ENCODE data around the gene NUCB1. TPM values are rescaled to one million over a fixed set of nuclear protein-coding genes. Genes with fewer than 3 reads are reported as not detected.

NUCB1 gene
- total and polyA plus RNA-seq, 9 of the 15 experiments (the other 6 are each of a cell fraction or from before 2014, with no cell fraction given): 3.1 to 153 (median 71.7) TPM

DNA sequence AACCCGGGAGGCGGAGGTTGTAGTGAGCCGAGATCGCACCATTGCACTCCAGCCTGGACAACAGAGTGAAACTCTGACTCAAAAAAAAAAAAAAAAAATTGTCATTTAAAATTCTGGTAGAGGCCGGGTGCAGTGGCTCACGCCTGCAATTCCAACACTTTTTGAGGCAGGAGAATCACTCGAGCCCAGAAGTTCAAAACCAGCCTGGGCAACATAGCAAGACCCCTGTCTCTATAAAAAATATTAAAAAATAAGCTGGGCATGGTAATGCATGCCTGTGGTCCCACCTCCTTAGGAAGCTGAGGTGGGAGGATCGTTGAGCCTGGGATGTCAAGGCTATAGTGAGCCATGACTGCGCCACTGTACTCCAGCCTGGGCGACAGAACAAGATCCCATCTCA is 6.2 kb downstream of the NUCB1 start:
- no peak overlapping the region for H3K4me3 ChIP-seq
- CTCF ChIA-PET (ENCODE audit: low intra/inter-chr PET ratio): no interaction called here
- in situ Hi-C loops (cut with MboI) (no loop called here), intact Hi-C loops (cut with micrococcal nuclease) (no loop called here)
- POLR2A ChIA-PET: interaction anchor here (0.8 to 1.3 kb wide), 4 partner anchors 10 to 32 kb away, joined by 3 to 5 read pairs (median 4); no protein-coding TSS in a partner anchor
- no peak overlapping the region for H2AFZ ChIP-seq (ENCODE audit: low read depth, low read length)
- H3K36me3 ChIP-seq (ENCODE audit: control insufficient read depth, insufficient read depth, low read length): peaks cover 74% of the 10 kb centered on the region
- TF ChIP-seq ZNF121 (CRISPR knock-in tag; conservative IDR thresholded peaks at IDR 0.05) (peak; percentile 60), RBM25 (IDR thresholded peaks at IDR 0.05; ENCODE audit: low read depth, low read length, severe bottlenecking) (peak; percentile 30), USF2 (CRISPR knock-in tag; IDR thresholded peaks at IDR 0.05) (no peak), MYNN (IDR thresholded peaks at IDR 0.05) (no peak), MYNN (CRISPR knock-in tag; IDR thresholded peaks at IDR 0.05) (no peak), CXXC5 (CRISPR knock-in tag; IDR thresholded peaks at IDR 0.05) (no peak), TAL1 (IDR thresholded peaks at IDR 0.05) (no peak), GABPA (tag; conservative IDR thresholded peaks at IDR 0.05; ENCODE audit: low read depth) (no peak), SREBF2 (CRISPR knock-in tag; IDR thresholded peaks at IDR 0.05) (no peak)
- TF ChIP-seq, protein P1, sequence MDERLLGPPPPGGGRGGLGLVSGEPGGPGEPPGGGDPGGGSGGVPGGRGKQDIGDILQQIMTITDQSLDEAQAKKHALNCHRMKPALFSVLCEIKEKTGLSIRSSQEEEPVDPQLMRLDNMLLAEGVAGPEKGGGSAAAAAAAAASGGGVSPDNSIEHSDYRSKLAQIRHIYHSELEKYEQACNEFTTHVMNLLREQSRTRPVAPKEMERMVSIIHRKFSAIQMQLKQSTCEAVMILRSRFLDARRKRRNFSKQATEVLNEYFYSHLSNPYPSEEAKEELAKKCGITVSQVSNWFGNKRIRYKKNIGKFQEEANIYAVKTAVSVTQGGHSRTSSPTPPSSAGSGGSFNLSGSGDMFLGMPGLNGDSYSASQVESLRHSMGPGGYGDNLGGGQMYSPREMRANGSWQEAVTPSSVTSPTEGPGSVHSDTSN (CRISPR knock-in tag; IDR thresholded peaks at IDR 0.05; ENCODE audit: low read depth): no peak
- TF ChIP-seq, protein P1 (tag; conservative IDR thresholded peaks at IDR 0.05; ENCODE audit: low read depth): no peak
- BruUV-seq (replicated peaks): no TSS peak
- H3K4me2 ChIP-seq (ENCODE audit: insufficient read depth, low read length): no peak overlapping the region
- no peaks in the 10 kb centered on the region for H3K9me3 ChIP-seq (replicated peaks; ENCODE audit: control insufficient read depth, insufficient read depth, low read depth, low read length)
- DNase-seq (ENCODE audit: extremely low read depth in 1 of 4, low spot score in 3 of 4) (no peak), FAIRE-seq (no peak), ATAC-seq (no peak)
- WGBS (ENCODE audit: insufficient coverage, low coverage, missing lambda C conversion rate): 96% methylated on average over 6 of the region's 10 CpGs
- peaks cover 7 to 28% of the 10 kb centered on the region in 2 experiments; a peak in 4 of 5 replicates for H3K4me1 ChIP-seq (replicated peaks in 1 of 2; ENCODE audit: control insufficient read depth in 2 of 2, insufficient read depth in 2 of 2, low read length in 2 of 2)
- no peaks in the 10 kb centered on the region for H3K27me3 ChIP-seq (ENCODE audit: control insufficient read depth in 2 of 2, insufficient read depth in 2 of 2, low read length in 2 of 2)
- H3K79me2 ChIP-seq (ENCODE audit: control insufficient read depth, insufficient read depth, low read length): peaks cover 34% of the 10 kb centered on the region
- H3K9ac ChIP-seq (ENCODE audit: insufficient read depth in 1 of 2, low read depth in 2 of 2, low read length in 2 of 2): no peak overlapping the region
- H3K27ac ChIP-seq (ENCODE audit: extremely low read depth, low read depth, low read length): no peak overlapping the region
- no peaks in the 10 kb centered on the region for H3K9me1 ChIP-seq (ENCODE audit: control insufficient read depth, insufficient read depth, low read length)
- H4K20me1 ChIP-seq (replicated peaks; ENCODE audit: control insufficient read depth, insufficient read depth, low read length): peaks cover 6% of the 10 kb centered on the region
